AG09319 (cell line): Measurements from ENCODE around the gene GAL.

Source experiments
- DNase-seq: peaks from one replicate; pipeline ENCODE4 v3.0.0-alpha.2; 2010; ENCODE audit warnings: low read depth; ENCODE audit errors: extremely low read depth
- TF ChIP-seq, protein P1 (sequence below): IDR thresholded peaks from 2 replicates; pipeline ENCODE4 v1.5.1; 2011; ENCODE audit warnings: low read depth, mild to moderate bottlenecking, inconsistent platforms, low read length, moderate library complexity

The GAL gene

DNA sequence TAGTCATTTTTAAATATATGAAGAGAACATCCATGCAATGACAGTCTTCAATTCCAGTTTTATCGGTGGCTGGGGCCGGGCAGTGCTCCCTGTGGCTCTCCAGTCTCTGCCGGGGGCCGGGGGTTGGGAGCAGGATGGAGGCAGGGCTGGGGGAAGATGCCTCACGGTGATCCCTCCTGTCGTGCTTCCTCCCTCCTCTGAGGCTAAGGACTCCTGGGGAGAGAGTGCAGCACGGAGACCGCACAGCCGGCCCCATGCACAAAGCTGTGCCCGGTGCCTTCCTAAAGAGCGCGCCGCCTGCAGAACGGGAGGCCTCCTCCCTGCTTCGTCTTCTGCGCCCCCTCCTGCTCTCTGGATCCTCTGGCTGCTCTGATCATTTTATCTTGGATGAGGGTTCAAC lies 20.5 kb downstream of the GAL start:
- TF ChIP-seq, protein P1, sequence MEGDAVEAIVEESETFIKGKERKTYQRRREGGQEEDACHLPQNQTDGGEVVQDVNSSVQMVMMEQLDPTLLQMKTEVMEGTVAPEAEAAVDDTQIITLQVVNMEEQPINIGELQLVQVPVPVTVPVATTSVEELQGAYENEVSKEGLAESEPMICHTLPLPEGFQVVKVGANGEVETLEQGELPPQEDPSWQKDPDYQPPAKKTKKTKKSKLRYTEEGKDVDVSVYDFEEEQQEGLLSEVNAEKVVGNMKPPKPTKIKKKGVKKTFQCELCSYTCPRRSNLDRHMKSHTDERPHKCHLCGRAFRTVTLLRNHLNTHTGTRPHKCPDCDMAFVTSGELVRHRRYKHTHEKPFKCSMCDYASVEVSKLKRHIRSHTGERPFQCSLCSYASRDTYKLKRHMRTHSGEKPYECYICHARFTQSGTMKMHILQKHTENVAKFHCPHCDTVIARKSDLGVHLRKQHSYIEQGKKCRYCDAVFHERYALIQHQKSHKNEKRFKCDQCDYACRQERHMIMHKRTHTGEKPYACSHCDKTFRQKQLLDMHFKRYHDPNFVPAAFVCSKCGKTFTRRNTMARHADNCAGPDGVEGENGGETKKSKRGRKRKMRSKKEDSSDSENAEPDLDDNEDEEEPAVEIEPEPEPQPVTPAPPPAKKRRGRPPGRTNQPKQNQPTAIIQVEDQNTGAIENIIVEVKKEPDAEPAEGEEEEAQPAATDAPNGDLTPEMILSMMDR, result no peak
- no peak for DNase-seq

- TF ChIP-seq, protein P1, result no peak
- no peak for DNase-seq
Observed at GRCh38 chr11:68707527-68707926, 23.2 kb downstream of the GAL start.

GRCh38 chr11:68709062-68709461 lies 24.7 kb downstream of the GAL start:
- no peak for DNase-seq
- TF ChIP-seq, protein P1, result no peak

DNA sequence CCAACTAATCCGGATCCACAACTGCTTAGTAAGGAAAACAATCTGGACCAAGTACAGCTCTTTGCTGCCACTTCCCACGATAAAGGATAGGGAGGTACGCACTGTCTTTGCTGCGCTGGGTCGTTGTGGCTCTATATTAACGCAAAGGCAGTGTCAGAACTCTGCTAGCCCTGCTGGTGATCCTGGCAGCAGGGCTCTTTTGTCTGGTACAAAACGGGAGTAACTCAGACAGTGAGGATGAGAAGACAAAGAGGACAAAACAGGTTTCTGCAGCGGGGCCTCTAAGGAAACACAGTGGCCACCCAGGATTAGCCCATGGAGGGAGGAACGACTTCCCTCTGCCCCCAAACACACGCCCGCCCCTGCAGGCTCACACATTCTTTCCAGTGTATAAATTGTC lies 26.1 kb downstream of the GAL start:
- no peak for DNase-seq
- TF ChIP-seq, protein P1, result no peak

DNA sequence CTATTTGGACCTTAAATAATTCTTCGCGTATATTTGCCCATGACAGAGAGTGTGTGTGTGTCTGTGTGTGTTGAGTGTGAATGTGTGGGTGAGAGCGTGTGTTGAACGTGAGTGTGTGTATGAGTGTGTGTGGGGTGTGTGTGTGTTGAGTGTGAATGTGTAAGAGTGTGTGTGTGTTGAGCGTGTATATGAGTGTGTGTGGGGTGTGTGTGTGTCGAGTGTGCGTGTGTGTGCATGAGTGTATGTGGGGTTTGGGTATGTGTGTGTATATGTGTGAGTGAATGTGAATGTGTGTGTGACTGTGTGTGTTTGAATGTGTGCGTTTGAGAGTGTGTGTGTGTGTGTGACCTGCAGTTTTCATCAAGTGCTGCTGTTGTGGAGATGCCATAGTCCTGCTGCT lies 26.8 kb downstream of the GAL start:
- no peak for DNase-seq
- TF ChIP-seq, protein P1, result no peak

DNA sequence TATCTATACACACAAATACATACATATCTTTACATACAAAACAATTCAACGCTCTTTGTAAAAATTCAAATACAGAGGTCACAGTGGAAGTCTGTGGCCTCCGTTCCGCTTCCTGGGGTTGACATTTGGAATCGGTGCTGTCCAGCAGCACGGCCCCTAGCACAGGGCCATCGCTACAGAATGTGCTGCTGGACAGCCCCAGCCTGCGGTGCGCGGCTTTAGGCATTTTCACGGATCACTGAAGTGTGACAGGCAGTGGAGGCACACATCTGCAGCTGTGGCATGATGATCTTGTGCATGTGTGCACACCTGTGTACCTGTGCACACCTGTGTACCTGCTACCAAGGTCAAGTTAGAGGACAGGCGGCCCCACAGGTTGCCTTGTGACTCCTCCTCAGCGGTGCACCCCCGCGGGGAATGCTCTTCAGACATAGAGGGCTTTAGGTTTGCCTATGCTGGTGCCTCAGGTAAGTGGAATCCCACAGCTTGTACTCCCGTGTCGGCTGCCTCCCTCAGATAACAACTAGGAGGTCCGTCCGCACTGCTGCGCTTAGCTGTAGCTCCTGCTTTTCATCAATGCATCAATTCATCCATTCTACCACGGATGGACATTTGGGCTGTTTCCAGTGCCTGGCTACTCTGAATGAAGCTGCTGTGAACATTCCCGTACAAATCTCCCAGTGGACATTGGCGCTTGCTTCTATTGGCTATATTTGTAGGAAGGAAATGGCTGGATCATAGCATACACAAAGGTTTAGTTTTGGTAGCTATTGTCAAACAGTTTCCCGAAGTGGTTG lies 29.9 kb downstream of the GAL start:
- no peak for DNase-seq
- TF ChIP-seq, protein P1, result no peak

GRCh38 chr11:68715456-68716122 lies 31.2 kb downstream of the GAL start:
- no peak for DNase-seq
- TF ChIP-seq, protein P1, result no peak
